Medulla oblongata (tissue), 1 donor: ENCODE results near the gene M1AP.

Experiments
- DNase-seq: peaks from one replicate; pipeline ENCODE4 v3.0.0-alpha.2; 2015; ENCODE audit errors: extremely low spot score

M1AP gene

DNA sequence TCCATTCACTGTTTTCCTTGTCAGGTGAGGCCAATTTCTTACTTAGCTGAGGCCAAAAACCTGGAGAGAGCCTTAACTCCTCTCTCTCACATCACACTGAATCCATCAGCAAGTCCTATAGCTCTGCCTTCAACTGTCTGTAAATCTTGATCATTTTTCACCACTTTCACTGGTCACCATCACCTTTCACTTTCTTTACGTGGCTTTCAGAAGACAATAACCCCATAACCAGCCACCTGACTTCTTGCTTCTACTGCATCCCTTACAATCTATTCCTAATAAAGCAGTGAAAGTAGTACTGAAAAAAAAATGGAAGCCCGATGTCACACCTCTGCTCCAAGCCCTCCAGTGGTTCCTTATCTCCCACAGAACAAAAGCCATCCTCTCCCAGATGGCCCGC, 102.1 kb downstream of the M1AP start:
- DNase-seq: no peak

DNA sequence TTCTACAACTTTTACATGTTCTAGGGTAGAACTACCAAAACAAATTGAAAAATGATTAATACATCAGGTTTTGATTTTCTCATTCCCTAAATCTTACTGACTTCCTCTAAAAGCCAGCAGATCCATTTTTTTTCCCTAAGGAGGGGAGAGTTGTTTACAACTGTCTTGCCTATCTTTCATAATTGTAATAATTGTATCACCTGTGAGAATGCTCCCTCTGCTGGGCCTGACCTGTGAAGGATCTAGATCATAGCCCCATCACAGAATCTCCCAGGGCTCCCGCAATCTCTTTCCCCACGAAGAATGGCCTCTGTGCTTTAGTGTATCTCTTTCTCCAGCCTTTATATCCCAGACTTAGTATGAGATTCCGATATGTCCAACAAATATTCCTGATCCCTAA, 103.5 kb downstream of the M1AP start:
- no peak for DNase-seq

DNA sequence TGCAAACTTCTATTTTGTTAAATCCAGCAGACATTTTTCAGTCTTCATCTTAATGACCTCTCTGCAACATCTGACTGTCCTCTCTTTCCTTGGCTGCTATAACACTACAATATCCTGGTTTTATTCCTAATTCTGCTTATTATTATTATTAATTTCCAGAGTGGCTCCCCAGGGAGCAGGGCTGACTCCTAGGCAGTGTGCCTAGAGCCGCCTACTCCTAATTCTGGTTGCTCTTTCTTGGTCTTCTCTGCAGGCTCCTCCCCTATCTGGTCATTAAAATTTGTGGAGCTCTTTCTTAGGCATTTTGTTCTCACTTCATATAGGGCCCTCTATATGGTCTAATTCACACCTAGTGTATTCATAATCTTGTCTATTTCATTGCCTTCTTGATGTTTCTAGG, 105.2 kb downstream of the M1AP start:
- DNase-seq: no peak

DNA sequence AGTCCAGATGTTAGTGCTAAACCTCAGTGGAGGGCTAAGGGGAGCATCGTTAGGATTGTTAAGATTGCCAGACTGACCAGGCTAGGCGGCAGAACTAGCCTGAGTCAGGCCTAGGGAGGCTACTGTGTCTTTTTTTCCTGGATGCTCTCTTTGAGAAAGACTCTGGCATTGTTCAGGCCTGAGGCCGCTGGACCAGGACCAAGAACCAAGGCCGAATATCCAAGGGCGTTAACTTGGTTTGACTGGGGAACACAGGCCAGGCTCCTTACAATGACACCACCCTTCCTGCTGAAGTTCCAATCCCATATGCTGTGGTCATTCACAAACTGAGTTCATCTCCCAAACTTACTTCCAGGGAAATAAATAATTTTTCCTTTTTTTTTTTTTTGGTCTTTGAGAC, 107.8 kb downstream of the M1AP start:
- no peak for DNase-seq

DNA sequence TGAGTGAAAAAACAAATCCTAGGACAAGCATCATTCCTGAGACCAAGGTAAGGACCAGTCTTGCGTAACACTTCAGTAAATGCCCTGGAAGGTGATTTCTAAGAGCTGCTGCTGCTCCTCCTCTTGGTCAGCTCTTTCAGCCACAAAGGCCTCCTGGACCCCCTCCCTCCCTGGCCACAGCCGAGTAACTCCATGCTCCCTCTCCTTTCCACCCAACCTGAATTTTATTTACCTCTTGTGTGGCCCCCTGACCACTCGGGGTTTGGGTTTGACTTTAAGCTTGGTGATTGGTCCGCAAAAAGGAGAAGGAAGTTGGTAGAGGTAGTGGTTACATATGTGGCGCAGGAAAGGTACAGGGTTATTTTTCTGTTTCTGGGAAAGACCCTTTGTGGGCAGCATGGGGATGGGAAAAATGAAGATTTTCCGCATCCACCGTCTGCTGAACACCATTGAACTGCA, 109.2 kb downstream of the M1AP start:
- no peak for DNase-seq

DNA sequence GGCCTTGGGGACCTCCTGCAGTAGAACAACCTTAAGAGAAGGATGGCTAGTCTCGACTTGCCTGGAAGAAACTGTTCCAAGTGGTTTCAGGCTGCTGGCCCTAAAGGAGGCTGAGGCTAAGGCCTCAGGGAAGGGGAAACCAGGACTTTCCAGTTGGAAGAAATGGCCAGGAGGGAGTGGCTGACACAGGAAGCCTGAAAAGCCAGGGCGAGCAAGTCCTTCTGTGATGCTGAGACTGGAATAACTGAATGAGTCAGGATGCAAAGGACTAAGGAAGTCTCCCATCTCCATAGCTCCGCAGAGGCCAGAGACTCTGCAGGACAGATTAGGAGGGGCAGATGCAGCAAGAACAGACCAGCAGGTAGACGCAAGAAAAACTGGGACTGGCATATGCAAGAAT, 111.0 kb downstream of the M1AP start:
- DNase-seq: no peak

DNA sequence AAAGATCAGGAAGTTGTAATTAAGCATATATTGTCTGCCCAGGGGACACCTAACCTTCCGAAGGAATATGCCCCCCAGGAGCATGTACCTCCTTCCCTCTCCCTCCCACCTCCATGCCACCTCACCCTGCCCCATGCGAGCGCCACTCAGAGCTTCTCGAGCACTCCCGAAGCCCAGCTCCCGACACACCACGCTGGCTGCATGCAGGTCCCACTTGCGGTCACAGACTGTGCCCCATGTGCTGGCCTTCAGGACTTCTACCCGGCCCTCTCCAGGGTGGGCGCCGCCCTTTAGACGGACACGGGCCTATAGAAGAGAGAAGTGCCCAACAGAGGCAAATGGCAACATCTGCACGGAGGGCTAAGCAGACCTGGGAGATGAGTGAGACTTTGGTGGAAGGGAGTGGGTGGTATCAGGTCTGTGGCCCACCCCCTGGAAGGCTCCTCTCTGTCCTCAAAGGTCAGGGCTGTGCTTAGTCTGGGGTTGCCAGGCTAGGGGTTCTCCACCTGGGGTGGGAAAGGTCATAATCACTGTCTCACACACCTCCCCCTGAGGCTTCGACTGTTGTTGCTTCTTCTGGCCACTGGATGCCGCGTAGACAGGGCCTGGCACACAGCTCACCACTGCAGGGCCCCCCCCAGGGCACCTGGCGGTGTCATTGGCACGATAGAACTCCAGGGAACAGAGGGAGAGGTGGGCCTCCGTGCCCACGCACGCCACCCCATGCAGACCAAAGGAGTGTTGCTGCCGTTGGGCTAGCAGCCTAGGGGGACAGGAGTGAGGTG, 111.8 kb downstream of the M1AP start:
- no peak for DNase-seq

DNA sequence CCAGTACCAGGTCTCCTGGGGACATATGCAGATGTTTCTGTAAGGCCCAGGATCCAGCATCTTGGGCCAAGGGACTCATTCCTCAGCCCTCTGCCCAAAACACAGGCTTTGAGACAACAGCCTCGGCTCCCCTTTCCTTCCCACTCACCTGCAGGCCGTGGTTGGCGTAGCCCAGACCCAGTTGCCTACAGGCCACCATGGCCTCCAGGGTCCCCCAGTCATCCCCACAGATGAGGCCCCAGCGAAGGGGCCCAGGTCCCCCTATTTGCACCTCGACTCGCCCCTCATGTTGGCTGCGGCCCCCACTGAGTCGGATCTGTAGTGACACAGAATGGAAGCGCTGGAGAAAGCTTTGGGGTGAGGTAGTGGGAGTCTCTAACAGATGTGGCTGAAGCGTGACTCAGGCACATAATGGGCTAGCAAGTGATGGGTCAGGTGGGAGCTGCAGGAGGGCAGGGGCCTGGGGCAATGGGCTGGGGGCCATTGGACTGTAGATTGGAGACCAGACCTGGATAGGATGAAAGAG, 112.6 kb downstream of the M1AP start:
- no peak for DNase-seq

DNA sequence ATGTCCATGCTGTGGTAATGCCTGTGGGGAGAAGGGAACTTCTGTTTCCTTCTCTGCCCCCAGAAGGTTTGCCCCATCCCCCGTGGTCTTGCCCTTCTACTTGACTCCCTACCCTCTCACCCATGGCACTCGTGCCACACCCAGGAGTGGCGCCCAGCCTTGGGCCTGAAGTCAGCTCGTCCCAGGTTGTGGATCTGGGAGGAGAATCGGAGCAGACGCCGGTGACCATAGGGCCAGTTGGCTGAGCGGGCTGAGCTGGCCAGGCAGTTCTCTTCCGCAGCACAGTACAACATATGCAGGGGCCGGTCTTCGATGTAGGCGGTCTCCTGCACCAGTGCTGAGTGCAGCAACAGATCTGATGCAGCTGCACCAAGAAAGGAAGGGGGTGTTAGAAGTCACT, 113.7 kb downstream of the M1AP start:
- no peak for DNase-seq

DNA sequence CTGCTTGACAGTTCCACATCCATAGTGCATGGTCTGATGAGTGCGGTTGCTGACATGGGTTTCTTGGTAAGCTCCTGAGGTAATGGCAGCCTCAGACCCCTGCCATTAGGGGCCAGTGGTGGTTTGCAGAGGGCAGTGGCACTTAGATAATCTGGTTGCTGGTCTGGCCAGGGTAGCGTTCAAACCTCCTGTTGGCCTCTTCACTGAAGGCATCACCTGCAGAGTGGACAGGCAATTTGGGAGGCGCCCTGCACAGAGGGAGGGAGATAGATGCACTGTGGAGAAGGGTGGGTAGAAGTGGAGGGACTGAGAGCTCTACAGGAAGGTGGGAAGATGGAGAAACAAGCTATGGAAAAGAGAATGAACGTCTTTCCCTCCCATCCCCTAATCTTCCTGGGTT, 114.7 kb downstream of the M1AP start:
- DNase-seq: no peak

DNA sequence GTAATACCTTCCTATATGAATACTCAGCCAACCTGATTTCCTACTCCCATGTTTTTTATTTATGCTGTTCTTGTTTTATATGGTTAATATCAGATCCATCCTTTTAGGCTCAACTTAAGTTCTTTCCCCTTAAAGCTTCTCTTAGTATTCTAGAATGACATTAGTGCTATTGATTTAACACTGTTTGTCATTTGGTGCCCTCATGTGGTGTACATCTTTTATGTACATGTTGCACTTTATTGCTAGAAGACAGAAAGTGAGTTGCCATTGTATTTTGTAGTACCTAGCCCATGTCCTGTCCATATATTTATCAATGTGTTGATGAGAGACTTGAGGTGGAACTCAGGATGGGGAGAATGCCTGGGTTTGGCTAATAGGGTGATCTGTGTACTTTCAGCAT, 115.9 kb downstream of the M1AP start:
- DNase-seq: peak; percentile 46

DNA sequence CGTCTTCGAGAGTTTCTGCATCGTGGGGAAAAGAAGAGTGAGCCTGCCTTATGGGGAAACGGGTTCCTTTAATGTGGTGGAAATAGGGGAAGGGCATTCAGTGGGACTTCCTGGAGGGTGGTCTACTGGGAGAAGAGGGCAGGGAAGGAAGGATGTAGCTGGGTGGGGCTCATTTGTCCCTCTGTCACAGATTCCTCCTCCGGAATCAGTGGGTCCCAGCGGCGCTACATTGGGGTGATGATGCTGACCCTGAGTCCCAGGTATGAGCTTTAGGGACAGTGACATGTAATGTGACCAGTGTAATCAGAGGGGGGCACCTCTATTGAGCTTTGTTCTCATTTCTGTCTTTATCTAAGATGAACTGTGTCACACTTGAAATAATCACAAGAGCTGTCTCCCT, 116.5 kb downstream of the M1AP start:
- DNase-seq: no peak

DNA sequence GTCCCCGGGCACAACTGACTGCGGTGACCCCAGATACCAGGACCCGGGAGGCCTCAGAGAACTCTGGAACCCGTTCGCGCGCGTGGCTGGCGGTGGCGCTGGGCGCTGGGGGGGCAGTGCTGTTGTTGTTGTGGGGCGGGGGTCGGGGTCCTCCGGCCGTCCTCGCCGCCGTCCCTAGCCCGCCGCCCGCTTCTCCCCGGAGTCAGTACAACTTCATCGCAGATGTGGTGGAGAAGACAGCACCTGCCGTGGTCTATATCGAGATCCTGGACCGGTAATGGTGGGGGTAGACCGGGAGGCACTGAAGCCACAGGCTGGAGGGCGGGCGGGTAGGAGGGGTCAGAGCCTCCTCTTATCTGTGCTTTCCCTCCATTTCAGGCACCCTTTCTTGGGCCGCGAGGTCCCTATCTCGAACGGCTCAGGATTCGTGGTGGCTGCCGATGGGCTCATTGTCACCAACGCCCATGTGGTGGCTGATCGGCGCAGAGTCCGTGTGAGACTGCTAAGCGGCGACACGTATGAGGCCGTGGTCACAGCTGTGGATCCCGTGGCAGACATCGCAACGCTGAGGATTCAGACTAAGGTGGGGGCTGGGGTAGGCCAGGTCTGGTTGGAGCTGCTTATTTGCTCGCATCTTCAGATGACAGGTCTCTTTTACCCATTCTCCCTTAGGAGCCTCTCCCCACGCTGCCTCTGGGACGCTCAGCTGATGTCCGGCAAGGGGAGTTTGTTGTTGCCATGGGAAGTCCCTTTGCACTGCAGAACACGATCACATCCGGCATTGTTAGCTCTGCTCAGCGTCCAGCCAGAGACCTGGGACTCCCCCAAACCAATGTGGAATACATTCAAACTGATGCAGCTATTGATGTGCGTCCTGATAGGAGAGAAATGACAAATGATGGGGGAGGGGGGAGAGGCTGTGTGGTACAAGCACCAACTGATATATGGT, 117.6 kb downstream of the M1AP start:
- peak; percentile 42 for DNase-seq

DNA sequence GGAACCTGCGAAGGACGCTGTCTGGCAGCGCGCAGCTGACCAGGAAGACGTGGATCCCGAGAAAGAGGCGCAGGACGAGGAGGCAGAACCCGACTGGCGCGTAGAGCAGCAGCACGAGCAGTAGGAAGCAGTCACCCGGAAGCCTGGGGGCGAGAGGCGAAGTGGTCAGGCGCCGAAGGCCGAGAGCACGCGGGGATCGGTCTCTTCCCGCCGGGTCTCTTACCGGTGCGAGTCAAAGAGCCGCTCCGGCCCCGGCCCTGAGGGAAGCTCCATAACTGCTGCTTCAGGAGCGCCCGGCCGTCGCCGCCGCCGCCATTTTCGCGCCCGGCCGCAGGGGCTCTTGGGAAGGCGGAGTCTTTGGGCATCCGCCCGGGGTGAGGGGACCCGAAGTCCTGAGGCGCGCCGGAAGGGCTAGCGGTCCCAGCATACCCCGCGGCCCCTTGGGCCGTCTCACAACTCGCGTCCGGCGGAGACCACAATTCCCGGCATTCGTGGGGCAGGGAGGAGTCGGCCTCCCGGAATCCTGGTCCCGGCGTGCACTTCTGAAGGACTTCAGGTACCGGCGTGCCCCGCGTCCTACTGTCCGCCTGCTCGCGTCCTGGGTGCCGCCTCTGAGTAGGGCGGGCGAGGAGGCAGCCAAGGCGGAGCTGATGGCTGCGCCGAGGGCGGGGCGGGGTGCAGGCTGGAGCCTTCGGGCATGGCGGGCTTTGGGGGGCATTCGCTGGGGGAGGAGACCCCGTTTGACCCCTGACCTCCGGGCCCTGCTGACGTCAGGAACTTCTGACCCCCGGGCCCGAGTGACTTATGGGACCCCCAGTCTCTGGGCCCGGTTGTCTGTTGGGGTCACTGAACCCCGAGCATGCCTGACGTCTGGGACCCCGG, 118.5 kb downstream of the M1AP start, which contains the start of the genes AUP1 and HTRA2:
AUP1 (minus strand) TSS at position 350 of the 882 bp plus-strand sequence; CDS start at position 273, 77 bp downstream.
HTRA2 (plus strand) TSS at position 577 of the 882 bp plus-strand sequence; CDS start at position 651, 74 bp downstream.
- DNase-seq: peak; percentile 99

DNA sequence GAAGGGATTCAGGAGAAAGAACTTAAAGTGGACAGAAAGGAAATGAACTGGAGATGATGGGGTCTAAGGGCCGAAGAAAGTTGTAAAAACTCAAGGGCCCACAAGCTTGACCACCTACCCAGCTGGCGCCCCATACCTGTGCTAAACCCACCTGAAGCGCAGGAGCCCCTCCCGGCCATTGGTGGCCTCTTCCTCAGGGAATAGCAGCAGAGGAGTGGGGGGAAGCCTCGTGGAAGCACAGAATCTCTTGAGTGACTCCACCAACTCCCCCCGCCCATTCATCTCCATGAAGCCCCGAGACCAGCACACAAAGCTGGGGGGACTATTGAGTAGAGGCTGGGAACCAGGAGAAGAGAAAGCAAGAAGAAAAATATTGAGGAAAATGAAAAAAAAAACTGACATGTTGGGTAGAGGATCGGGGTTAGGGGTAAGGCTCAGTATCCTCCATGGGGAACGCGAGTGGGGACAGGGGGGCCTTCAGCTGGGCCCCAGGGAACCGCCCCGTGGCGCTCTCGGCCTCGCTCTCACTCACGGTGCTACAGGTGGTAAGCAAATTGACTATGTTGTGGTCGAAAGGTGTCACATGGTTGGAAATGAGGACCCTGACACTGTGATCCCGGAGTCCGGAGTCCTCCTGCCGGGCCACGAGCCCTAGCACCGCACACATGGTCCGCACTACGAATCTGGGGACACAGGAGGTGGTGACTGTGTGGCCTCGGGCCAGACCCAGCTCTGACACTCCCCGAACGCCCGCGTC, 119.4 kb downstream of the M1AP start:
- DNase-seq: no peak

DNA sequence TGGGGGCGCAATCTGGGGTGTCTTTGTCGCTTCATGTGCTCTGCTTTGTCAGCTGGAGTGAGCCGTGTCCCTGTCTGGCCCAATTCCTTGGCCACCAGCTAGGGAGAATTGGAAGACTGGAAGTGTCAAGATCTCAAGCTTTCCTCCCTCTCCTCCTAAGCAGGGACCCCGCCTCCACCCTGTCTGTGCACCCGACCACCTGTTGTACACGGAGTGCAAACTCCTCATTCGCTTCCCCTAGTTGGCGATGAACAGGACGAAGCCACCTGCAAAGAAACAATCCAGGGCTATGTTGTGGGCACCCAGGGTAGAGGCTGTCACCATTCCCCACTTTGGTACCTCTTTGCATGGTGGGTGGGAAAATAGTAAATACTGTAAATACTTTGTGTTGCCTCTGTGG, 120.4 kb downstream of the M1AP start:
- DNase-seq: no peak

DNA sequence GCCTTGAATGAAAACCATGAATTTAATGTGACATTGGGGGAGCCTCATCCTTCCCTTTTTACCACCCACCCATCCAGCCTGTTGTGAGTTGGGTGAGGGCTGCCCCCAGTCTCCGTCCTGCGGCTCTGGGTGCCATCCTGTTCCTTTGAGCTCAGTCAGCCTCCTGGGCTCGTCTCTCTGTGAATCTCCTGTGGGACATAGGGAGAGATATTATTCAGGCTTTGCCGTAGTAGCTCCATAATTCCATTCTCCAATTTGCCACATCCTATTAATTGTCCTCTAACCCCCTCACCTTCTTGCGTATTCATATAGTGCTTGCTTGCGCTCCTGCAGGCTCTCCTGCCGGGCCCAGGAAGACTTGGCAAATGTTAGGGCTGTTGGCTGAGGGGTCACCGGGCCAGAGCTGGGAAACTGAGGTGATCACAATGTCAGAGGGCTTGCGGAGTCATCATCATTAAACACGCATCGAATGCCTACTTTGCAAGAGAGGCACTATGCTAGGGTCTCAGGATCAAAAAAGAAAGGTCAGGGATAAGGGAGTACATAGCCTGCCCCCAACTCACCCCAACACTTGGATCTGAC, 121.4 kb downstream of the M1AP start:
- DNase-seq: no peak

DNA sequence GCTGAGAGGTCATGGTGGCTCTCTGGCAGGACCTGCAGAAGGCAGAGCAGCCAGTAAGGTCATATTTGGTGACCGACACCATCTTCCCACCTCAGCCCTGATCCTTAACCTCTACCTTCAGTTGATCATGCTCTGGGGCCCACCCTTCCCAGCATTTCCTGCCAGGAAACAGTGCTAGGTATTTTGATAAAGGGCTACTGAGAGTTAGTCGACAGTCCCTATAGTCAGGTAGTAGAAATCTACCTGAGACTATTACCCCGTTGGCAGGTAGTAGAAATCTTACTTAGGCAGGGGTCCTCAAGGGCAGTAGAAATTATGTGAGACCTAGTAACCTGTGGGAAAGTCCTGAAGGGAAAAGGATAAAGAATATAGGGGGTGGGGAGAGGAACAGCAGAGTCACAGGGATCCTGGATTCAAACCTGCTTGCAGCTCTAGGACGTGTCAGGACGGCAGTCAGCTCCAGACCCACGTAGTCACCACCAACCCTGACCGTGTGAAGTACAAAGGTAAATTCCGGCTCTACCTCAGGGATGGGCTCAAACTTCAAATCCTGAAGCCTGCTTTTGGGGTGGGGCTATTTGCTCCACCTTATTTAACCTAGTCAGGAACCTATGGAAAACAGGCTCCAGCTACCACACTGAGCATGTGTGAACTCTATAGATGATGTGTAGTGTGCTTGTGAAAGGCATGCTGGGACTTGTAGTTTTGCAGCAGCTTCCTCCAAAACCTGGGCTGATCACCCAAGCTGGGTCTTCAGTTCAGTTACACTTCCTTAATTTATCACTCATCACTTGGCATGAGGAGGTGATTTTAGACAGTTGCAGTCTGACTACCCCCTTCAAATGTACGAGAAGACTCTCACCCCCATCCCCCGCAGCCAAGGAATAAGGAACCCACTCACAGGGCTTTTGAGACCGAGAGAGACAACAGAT, 122.1 kb downstream of the M1AP start, which contains the start of gene DQX1:
DQX1 (minus strand) TSS at position 515 of the 932 bp plus-strand sequence; CDS start at position 13, 502 bp downstream.
- peak; percentile 20 for DNase-seq
